Mucosa of stomach (tissue), 1 donor: Measurements from ENCODE around the gene LTB4R.

Experiments used
- H3K27me3 ChIP-seq: one replicate; pipeline ENCODE4 v1.7.0; 2013; ENCODE audit warnings: mild to moderate bottlenecking, low read length; ENCODE audit not compliant: control insufficient read depth, insufficient read depth
- H3K36me3 ChIP-seq: one replicate; pipeline ENCODE4 v1.7.0; 2013; ENCODE audit warnings: low read length; ENCODE audit not compliant: control insufficient read depth, insufficient read depth
- H3K4me1 ChIP-seq: one replicate; pipeline ENCODE4 v1.7.0; 2013; ENCODE audit warnings: mild to moderate bottlenecking, low read length; ENCODE audit not compliant: control insufficient read depth, insufficient read depth
- H3K4me3 ChIP-seq: one replicate; pipeline ENCODE4 v1.7.0; 2013; ENCODE audit warnings: low read length
- H3K9ac ChIP-seq: one replicate; pipeline ENCODE4 v1.7.0; 2013; ENCODE audit warnings: mild to moderate bottlenecking, low read length, moderate library complexity
- H3K9me3 ChIP-seq: one replicate; pipeline ENCODE4 v1.7.0; 2013; ENCODE audit warnings: mild to moderate bottlenecking, low read length, moderate library complexity; ENCODE audit not compliant: control insufficient read depth
- donor health status: Pancreatic carcinoma.

LTB4R gene

DNA sequence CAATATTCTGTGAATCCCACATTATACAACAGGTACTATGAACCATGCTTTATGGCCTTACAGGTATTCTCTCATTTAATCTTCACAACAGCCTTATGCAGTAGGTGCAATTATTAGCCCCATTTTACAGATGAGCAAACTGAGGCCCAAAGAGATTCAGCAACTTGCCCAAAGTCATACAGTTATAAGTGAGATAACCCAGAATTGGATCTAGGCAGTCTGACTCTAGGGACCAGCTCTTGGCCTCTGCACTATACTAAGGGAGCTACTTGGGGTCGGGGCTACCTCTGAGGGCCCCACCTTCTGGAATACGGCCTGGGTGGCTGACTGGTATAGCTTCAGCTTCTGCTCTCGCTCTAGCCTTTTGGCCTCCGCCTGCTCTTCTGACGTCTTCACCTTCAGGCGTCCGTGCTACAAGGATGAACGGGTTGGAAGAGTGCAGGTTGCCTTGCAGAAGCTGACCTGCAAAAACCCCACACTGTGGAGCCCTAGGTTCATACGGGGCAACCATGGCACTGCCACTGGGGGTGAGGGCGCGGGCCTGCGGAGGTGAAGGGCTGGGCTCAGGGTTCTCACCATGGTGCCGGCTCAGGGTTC is 40.7 kb upstream of the LTB4R start:
- H3K9ac ChIP-seq: peak overlapping the region; percentile 98
- H3K4me1 ChIP-seq: peaks cover 18% of the 10 kb centered on the region
- H3K27me3 ChIP-seq: no peaks in the 10 kb centered on the region
- no peaks in the 10 kb centered on the region for H3K36me3 ChIP-seq
- no peaks in the 10 kb centered on the region for H3K9me3 ChIP-seq
- peak overlapping the region; percentile 52 for H3K4me3 ChIP-seq

DNA sequence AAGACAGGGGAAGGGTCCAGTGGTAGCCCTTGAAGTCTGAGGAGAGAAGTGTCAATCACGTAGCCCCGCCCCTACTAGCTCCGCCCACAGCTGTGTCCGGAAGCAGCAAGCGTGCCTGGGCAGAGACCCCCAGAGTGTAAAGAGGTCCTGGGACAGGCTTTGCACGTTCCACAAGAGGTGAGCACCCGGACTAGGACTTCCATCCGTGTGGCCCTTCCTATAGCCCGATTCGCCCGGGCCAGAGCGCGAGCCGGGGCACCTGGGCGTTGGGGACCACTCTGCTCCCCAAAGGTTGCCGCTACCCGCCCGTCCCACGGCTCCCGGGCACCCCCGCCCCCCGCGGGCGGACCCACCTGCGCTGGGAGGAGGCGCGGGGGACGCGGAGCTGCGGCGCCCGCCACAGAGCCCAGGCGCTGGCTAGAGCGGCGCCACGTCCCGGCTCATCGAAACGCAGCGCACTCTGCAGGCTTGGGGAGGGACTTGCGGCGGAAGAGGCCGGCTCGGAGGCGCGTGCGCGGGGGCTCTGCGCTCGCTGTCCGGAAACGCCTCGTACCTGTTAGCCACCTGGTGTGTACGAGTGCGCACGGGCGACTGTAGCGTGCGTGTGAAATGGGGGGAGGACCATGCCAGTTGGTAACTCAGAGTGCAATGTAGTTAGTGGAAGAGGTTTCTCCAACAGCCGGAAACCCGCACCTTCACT is 40.0 kb upstream of the LTB4R start, which contains the start of gene RABGGTA:
RABGGTA (minus strand) TSS at position 464 of the 700 bp plus-strand sequence. CDS start 482 bp downstream, outside the sequence.
- H3K9ac ChIP-seq: peak within 1 kb of the TSS; percentile 98
- H3K9me3 ChIP-seq: no peaks in the 10 kb centered on the region
- H3K27me3 ChIP-seq: no peaks in the 10 kb centered on the region
- peak within 1 kb of the TSS; percentile 52 for H3K4me3 ChIP-seq
- no peaks in the 10 kb centered on the region for H3K36me3 ChIP-seq
- H3K4me1 ChIP-seq: peaks cover 18% of the 10 kb centered on the region

DNA sequence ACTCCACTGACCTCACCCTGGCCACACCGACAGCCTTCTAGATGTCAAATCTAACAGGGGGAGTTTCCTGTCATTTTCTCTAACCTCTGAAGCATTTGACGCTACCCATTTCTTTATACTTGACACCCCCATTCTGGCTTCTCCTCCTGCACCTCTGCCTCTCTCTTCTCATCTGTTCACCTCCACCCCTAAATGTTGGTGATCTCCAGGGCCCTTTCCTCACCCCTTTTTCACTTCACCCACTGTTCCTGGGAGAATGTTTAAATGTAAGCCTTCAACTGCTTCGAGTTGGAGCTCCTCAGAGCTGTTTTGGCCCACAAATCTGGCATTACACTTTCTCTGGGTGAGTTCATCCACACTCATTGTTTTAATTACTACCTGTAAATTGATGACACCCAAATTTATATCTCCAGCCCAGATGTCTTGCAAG is 39.5 kb upstream of the LTB4R start:
- Histone ChIP-seq H3K4me3 (peak overlapping the region; percentile 52), H3K9me3 (no peaks in the 10 kb centered on the region), H3K4me1 (peaks cover 18% of the 10 kb centered on the region), H3K27me3 (no peaks in the 10 kb centered on the region), H3K36me3 (no peaks in the 10 kb centered on the region), H3K9ac (peak overlapping the region; percentile 98)

DNA sequence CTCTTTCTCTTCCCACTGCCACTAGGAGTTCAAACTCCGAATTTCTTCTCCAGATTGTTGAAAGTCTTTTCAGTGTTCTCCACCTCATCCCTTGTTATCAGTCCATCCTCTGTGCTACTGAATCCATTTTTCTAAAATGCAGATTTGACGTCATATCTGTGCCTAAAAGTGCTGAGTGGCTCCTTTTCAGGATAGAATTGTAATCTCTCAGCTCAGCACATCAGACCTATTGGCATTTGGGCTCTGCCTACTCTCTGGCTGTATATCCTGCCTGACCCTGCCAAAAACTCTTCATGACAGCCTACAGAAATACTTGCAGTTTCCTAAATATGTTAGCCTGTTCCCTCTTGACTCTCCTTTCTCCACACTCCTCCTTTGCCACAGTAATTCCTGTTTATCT is 38.8 kb upstream of the LTB4R start:
- peaks cover 18% of the 10 kb centered on the region for H3K4me1 ChIP-seq
- H3K9ac ChIP-seq: no peak overlapping the region
- H3K4me3 ChIP-seq: no peak overlapping the region
- H3K9me3 ChIP-seq: no peaks in the 10 kb centered on the region
- no peaks in the 10 kb centered on the region for H3K36me3 ChIP-seq
- no peaks in the 10 kb centered on the region for H3K27me3 ChIP-seq

DNA sequence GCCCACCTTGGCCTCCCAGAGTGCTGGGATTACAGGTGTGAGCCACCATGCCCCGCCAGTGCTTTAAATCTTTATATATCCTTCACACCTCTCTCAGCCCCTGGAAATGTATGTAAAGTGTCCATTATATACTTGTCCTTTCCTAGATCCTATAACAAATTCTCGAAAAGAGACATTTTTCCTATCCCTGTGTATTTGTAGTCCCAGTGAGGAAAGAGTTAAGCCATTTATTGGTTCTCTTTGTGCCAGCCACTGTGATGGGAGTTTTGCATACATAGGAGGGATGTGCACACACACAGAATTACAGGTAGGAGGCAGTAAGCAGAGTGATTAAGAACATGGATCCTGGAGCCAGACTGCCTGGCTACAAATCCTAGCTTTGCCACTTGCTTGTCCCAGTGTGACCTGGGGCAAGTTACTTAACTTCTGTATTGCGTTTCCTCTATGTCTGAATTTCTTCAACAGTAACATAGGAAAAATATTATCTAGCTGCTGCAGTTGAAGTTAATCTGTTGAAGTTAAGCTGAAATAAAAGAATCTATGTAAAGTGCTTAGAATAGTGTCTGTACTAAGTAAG is 37.8 kb upstream of the LTB4R start:
- no peak overlapping the region for H3K9ac ChIP-seq
- H3K4me3 ChIP-seq: no peak overlapping the region
- no peaks in the 10 kb centered on the region for H3K9me3 ChIP-seq
- H3K27me3 ChIP-seq: no peaks in the 10 kb centered on the region
- no peaks in the 10 kb centered on the region for H3K36me3 ChIP-seq
- H3K4me1 ChIP-seq: peaks cover 18% of the 10 kb centered on the region

DNA sequence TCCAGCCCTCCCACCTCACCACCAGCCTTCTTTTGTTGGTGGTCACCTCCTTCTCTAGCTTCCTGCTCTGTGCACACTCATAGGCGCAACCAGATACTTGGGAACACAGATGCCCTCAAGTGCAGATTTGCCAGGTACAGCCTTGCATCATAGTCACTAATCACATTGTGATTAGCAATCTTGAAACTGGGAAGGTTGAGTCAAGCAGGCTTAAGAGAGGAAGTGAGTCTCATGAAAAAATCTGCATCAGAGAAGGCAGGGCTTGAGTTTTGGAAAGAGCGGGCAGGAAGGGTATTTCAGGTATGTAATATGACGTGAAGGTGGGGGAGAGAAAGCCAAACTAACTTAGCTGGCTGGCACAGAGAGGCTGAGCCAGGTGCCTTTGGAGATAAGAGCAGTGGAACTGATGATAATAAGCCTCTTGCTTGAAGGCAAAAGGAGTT is 37.2 kb upstream of the LTB4R start:
- Histone ChIP-seq H3K27me3 (no peaks in the 10 kb centered on the region), H3K4me3 (no peak overlapping the region), H3K9ac (no peak overlapping the region), H3K9me3 (no peaks in the 10 kb centered on the region), H3K4me1 (peaks cover 18% of the 10 kb centered on the region), H3K36me3 (no peaks in the 10 kb centered on the region)

DNA sequence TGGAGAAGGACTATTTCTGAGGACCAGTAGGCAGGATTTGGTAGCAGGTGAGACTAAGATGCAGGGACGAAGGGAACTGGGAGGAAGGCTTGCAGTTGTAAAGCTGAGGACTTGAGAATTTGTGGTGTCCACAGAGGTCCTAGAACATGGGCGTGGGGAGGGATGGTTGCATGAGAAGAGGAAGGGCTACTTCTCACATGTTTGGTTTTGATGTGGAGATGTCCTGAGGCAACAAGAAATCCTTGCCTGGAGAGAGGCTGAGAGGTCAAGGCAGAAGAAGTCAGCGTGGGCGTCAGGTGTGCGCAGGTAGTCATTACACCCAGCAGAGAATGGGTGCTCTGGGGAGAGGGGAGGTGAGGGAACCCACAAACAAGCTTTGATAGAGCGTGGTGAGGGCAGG is 34.2 kb upstream of the LTB4R start:
- H3K4me3 ChIP-seq: no peak overlapping the region
- no peaks in the 10 kb centered on the region for H3K36me3 ChIP-seq
- no peaks in the 10 kb centered on the region for H3K27me3 ChIP-seq
- H3K4me1 ChIP-seq: peaks cover 8% of the 10 kb centered on the region
- H3K9me3 ChIP-seq: no peaks in the 10 kb centered on the region
- H3K9ac ChIP-seq: no peak overlapping the region

DNA sequence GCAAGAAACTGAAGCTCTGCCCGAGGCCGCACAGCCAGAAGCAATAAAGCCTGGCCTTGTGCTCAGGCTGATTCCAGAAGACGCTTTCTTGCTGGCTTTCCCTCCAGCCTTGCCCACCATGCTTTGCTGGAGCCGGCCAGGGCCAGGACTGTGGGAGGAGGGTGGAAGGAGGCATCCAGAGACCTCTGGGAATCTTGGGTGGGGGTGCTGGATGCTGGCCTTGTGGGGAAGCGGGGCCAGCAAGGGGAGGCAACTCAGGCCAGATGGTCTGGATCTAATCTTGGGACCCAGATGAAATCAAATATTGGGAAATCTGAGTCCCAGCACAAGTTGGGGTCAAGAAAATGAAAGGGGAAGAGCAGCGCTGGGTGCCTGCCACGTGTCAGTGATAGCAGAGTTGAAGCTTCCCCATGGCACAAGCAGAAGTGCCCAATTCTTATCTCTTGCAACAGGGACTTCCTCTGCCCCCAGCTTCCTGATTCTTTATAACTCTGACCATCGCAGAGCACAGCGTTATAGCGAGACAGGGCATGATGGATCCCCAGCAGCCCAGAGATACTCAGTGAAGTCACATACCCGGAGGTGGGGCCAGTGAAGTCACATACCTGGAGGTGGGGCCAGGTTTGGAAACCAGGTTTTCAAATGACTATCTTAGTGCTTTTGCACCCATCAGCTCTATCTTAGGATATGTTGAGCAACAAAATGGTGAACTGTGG is 33.5 kb upstream of the LTB4R start:
- Histone ChIP-seq H3K4me1 (peaks cover 8% of the 10 kb centered on the region), H3K36me3 (no peaks in the 10 kb centered on the region), H3K9ac (no peak overlapping the region), H3K4me3 (no peak overlapping the region), H3K9me3 (no peaks in the 10 kb centered on the region), H3K27me3 (no peaks in the 10 kb centered on the region)

DNA sequence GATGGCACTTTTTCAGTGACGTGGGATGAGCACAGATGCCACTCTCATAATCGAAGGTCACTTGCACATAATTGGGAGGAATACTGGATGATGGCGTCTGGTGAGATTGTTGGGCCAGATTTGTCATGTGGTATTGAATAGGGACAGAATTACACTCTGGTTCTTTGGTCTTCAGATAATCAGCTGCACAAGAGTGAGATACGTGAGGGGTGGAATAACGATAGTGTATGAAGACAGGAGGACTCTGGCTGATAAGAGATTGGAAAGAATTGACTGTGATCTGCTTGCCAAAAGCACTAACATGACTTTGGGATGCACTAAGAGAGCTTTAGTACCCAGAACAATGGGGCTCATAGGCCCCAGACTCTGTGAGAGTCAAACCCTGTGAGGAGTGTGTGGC is 32.9 kb upstream of the LTB4R start:
- Histone ChIP-seq H3K27me3 (no peaks in the 10 kb centered on the region), H3K4me3 (no peak overlapping the region), H3K36me3 (no peaks in the 10 kb centered on the region), H3K9ac (no peak overlapping the region), H3K9me3 (no peaks in the 10 kb centered on the region), H3K4me1 (peaks cover 8% of the 10 kb centered on the region)

DNA sequence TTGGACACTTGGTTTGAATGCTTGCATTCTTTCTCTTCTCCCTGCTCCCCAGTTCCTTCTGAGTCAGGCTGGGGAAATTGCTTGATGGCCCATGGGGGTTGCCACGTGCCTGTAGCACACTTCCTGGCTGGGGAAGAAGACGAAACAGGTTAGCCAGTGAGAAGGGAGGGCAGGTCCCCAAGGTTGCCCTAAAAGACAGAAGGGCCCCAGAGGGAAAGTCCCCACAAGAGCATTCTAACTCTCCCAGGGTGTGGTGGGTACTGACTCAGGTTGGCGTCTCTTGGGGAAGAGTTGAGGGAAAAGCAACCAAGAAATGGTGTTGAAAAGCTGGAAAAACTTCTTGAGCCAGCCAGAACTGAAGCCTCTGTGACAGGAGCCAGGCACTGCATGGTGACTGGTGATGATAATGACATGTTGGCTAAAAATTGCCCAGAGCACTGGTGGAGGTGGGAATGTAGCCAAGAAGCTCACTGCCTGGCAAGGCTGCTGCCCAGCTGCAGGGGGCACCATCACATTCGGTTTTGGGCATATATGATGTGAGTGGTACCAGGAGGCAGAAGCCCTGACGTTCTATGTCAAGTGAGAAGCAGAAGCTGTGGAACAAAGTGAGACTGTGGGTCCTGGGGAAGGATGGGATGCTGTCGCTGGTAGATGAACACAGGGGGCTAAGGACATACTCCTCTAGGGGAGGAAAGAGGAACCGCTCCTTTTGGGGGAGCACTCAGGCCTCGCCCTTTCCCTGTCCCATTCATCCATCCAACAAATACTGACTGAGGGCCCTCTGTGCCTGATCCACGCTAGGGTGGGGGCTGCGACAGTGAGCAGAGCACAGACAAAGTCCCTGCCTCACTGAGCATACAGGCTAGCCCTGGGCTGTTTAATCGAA is 31.8 kb upstream of the LTB4R start:
- Histone ChIP-seq H3K27me3 (no peaks in the 10 kb centered on the region), H3K4me3 (no peak overlapping the region), H3K36me3 (no peaks in the 10 kb centered on the region), H3K9me3 (no peaks in the 10 kb centered on the region), H3K9ac (no peak overlapping the region), H3K4me1 (peaks cover under 1% of the 10 kb centered on the region)

DNA sequence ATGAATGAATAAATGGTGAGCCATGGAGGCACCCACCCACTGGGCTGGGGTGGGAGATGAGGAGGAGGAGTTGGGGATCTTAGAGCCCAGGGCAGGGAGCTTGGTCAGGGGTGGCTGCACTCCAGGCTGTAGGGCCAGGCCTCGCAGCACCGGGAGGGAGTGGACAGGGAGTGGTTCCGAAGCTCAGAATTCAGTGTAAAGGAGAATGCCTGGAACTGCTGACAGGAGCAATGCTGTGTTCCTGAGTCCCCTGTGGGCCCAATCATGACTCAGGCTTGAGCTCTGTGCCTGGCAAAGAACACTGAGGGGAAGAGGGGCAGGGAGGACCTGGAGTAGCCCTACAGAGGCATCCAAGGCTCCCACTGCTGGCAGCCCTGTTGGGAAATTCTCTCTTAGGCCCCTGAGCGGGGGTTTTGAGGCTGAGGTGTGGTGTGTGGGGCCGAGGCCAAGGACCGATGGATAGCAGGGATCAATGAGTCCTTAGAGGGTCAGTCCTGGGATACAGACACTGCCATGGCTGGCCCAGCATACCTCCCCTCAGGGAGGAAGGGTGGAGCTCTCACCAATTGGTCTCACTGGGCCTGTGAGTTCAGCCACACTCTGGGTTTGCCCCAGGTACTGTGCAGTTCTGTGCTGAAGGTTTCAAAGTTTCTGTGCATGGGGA is 30.4 kb upstream of the LTB4R start:
- H3K9ac ChIP-seq: no peak overlapping the region
- no peaks in the 10 kb centered on the region for H3K9me3 ChIP-seq
- no peaks in the 10 kb centered on the region for H3K36me3 ChIP-seq
- no peaks in the 10 kb centered on the region for H3K4me1 ChIP-seq
- no peak overlapping the region for H3K4me3 ChIP-seq
- H3K27me3 ChIP-seq: no peaks in the 10 kb centered on the region
